Sigmoid colon (tissue), 3 donors: Measurements from ENCODE around the gene AURKAIP1.

Experiments used
- POLR2A ChIP-seq, 2 donors: fragments of 450-650 bp; IDR thresholded peaks; one replicate each; pipeline ENCODE4 v1.6.1; 2016; ENCODE audit warnings: antibody characterized with exemption in 2 of 2, mild to moderate bottlenecking in 2 of 2, moderate library complexity in 2 of 2
- TF ChIP-seq, protein P1 (sequence below), 4 experiments: fragments of 450-650 bp in 3 of 4; fragments of 200-600 bp in 1 of 4; IDR thresholded peaks; one replicate each; pipeline ENCODE4 v1.5.1; 2016 to 2019; ENCODE audit warnings: antibody characterized with exemption in 4 of 4, mild to moderate bottlenecking in 3 of 4, moderate library complexity in 2 of 4

DNA sequence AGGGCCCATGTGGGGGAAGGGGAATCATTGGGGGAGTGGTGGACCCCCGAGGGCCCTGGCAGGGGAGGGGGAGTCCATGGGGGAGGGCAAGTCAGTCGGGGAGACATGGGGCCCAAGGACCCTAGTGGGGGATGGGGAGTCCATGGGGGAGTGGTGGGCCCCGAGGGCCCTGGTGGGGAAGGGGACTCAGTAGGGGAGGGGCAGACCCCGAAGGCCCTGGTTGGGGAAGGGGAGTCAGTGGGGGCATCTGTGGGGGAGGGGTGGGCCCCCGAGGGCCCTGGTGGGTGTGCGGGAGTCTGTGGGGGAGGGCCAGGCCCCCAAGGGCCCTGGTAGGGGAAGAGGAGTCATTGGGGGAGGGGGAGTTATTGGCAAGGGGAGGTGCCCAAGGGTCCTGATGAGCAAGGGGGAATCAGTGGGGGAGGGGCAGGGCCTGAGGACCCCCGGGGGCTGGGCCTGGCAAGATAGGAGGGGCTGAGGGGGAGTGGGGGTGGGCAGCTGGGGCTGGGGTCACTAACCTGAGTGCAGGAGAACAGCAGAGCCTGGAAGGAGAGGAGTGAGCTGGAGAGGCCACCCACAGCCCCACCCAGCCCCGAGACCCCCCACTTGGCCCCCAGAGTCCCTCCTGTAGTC, 18.7 kb downstream of the AURKAIP1 start:
- TF ChIP-seq, protein P1, sequence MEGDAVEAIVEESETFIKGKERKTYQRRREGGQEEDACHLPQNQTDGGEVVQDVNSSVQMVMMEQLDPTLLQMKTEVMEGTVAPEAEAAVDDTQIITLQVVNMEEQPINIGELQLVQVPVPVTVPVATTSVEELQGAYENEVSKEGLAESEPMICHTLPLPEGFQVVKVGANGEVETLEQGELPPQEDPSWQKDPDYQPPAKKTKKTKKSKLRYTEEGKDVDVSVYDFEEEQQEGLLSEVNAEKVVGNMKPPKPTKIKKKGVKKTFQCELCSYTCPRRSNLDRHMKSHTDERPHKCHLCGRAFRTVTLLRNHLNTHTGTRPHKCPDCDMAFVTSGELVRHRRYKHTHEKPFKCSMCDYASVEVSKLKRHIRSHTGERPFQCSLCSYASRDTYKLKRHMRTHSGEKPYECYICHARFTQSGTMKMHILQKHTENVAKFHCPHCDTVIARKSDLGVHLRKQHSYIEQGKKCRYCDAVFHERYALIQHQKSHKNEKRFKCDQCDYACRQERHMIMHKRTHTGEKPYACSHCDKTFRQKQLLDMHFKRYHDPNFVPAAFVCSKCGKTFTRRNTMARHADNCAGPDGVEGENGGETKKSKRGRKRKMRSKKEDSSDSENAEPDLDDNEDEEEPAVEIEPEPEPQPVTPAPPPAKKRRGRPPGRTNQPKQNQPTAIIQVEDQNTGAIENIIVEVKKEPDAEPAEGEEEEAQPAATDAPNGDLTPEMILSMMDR (IDR thresholded peaks at IDR 0.05), result no peak
- no peak for TF ChIP-seq POLR2A (IDR thresholded peaks at IDR 0.05)
